Neural progenitor cell (in vitro differentiated cells): ENCODE data around the gene GPR39.

Experiments
- EZH2 ChIP-seq: fragments of 200-600 bp; sonication (generic); IDR thresholded peaks from 2 replicates; pipeline ENCODE4 v1.6.1; 2017; ENCODE audit warnings: antibody characterized with exemption, mild to moderate bottlenecking, moderate library complexity
- EZH2phosphoT487 ChIP-seq: fragments of 200-600 bp; sonication (generic); IDR thresholded peaks from 2 replicates; pipeline ENCODE4 v1.6.1; 2017; ENCODE audit warnings: antibody characterized with exemption
- TF ChIP-seq, protein P1 (sequence below): fragments of 200-600 bp; sonication (generic); IDR thresholded peaks from 2 replicates; pipeline ENCODE4 v1.5.1; 2017; ENCODE audit warnings: antibody characterized with exemption, mild to moderate bottlenecking

DNA sequence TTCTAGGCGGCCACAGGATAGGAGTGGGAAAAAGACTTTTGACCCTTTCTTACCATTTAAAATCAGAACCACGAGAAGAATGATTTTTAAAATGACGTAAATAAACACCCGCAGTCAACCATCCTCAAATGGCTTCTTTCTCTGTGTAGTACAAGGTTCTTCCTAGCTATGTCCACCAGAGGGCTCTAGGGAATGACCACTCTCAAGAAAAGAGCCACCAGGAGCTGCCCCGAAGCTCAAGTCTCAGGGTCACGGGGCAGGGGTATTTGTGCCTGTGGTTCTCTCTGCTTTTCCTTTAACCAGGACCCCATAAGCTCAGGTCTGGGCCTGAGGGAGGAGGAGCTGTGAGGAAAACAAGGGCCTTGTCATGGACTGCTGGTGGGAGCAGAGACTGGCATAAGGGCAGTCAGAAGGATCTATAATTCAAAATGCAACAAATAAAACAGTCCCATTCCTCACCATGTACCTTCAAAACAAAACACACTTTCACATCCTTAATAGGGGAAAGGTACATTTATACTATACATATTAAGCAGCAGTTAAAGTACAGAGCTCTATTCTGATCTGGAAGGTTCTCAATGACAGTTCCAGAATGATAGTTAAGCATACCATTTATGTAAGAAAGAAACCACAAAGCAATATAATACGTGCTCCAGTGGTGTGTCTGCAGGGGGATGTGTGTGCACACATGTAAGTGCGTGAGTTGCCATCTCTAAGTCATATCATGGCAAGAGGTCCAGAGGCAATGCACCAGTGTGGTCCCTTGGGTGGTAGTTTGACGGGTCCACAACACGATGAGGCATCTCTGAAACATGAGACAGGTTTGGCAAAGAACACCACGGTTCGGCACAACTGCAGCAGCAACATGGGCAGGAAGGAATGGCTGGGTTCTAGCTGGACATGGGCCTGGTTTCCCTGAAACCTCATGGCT is 234.8 kb downstream of the GPR39 start:
- TF ChIP-seq, protein P1, sequence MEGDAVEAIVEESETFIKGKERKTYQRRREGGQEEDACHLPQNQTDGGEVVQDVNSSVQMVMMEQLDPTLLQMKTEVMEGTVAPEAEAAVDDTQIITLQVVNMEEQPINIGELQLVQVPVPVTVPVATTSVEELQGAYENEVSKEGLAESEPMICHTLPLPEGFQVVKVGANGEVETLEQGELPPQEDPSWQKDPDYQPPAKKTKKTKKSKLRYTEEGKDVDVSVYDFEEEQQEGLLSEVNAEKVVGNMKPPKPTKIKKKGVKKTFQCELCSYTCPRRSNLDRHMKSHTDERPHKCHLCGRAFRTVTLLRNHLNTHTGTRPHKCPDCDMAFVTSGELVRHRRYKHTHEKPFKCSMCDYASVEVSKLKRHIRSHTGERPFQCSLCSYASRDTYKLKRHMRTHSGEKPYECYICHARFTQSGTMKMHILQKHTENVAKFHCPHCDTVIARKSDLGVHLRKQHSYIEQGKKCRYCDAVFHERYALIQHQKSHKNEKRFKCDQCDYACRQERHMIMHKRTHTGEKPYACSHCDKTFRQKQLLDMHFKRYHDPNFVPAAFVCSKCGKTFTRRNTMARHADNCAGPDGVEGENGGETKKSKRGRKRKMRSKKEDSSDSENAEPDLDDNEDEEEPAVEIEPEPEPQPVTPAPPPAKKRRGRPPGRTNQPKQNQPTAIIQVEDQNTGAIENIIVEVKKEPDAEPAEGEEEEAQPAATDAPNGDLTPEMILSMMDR = peak; percentile 76
- TF ChIP-seq EZH2phosphoT487 = no peak
- no peak for TF ChIP-seq EZH2
